Chondrocyte (in vitro differentiated cells): Measurements from ENCODE around the gene ABCA4. TPM values are rescaled to one million over a fixed set of nuclear protein-coding genes. Genes with fewer than 3 reads are reported as not detected.

Experiments used
- DNase-seq: peaks from one replicate; pipeline ENCODE4 v3.0.0; 2021; ENCODE audit warnings: mixed read lengths, low spot score
- H3K27ac Mint-ChIP-seq: one replicate; pipeline ENCODE4 v1.8.0; 2021; ENCODE audit warnings: mild to moderate bottlenecking, moderate library complexity, mixed read lengths; ENCODE audit not compliant: unreplicated experiment
- H3K27me3 Mint-ChIP-seq: 2 replicates; pipeline ENCODE4 v1.8.0; 2021; ENCODE audit warnings: low read depth, mixed read lengths
- H3K36me3 Mint-ChIP-seq: 2 replicates; pipeline ENCODE4 v1.8.0; 2021; ENCODE audit warnings: low read depth, mixed read lengths
- H3K4me1 Mint-ChIP-seq: 2 replicates; pipeline ENCODE4 v1.8.0; 2021; ENCODE audit warnings: low read depth, mild to moderate bottlenecking, mixed read lengths
- H3K4me3 Mint-ChIP-seq: one replicate; pipeline ENCODE4 v1.8.0; 2021; ENCODE audit warnings: mild to moderate bottlenecking, moderate library complexity, mixed read lengths; ENCODE audit not compliant: unreplicated experiment
- H3K9me3 Mint-ChIP-seq: 2 replicates; pipeline ENCODE4 v1.8.0; 2021; ENCODE audit warnings: low read depth, mixed read lengths
- total RNA-seq: library from RNA; stranded (reverse); gene quantifications from 3 replicates; pipeline ENCODE4 v1.2.1, GENCODE V29; 2021
- TF ChIP-seq, protein P1 (sequence below): fragments of 200-600 bp; sonication (generic); IDR thresholded peaks from 2 replicates; pipeline ENCODE4 v1.5.0; 2021; ENCODE audit warnings: antibody characterized with exemption, mild to moderate bottlenecking, moderate library complexity

Gene ABCA4
- total RNA-seq, 1 donor from 2014 or later, result 0.22 TPM

DNA sequence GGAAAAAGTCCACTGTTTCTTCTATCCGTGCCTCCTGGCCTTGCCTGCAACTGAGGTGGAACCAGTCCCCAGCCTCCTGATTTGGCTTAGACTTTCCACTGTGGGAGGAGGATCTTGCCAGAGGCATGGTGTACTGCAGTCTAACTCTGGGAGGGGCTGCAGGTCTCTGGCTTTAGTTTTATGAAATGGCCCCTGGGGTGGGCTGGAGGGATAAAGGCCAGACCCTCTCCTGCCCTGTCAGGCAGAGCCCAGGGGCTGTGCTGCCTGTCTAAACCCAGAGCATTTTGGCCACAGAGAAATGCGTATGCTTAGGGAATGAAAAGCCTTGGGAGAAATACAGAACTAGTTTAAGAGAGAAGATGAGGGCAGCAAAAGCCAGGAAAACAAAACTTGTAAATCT is 73.0 kb downstream of the ABCA4 start:
- H3K4me1 Mint-ChIP-seq, result peaks cover 50% of the 10 kb centered on the region
- TF ChIP-seq, protein P1, sequence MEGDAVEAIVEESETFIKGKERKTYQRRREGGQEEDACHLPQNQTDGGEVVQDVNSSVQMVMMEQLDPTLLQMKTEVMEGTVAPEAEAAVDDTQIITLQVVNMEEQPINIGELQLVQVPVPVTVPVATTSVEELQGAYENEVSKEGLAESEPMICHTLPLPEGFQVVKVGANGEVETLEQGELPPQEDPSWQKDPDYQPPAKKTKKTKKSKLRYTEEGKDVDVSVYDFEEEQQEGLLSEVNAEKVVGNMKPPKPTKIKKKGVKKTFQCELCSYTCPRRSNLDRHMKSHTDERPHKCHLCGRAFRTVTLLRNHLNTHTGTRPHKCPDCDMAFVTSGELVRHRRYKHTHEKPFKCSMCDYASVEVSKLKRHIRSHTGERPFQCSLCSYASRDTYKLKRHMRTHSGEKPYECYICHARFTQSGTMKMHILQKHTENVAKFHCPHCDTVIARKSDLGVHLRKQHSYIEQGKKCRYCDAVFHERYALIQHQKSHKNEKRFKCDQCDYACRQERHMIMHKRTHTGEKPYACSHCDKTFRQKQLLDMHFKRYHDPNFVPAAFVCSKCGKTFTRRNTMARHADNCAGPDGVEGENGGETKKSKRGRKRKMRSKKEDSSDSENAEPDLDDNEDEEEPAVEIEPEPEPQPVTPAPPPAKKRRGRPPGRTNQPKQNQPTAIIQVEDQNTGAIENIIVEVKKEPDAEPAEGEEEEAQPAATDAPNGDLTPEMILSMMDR, result peak; percentile 19
- H3K9me3 Mint-ChIP-seq, result no peaks in the 10 kb centered on the region
- H3K27me3 Mint-ChIP-seq, result no peaks in the 10 kb centered on the region
- H3K27ac Mint-ChIP-seq, result peak overlapping the region; percentile 77
- H3K36me3 Mint-ChIP-seq, result no peaks in the 10 kb centered on the region
- H3K4me3 Mint-ChIP-seq, result no peak overlapping the region
- DNase-seq, result no peak

DNA sequence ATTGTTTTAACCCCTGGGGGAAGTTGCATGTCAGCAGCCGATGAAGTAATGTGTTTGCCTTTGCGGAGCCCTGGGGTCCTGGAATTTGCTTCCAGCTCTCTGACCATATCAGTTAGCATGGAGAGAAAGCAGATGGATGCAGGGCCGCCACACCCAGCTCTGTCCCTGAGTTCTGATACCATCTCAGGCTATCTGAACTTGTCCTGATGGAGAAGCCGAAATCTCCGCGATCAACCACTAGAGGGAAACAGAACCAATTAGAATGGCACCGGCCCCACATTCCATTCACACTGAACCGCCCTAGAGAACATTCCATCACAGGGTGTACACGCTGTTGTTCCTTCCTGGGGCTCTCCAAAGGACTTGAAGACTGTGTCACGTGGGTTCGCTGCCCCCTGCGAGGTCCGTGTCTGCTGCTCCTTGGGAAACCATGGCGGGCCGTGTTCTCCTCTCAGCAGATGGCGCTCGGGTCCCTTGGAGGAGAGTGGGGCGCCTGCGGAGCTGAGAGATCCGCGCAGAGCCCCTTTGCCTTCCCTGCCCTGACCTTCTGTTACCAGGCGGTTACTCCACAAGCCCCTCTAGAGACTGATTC is 75.4 kb downstream of the ABCA4 start:
- H3K4me3 Mint-ChIP-seq, result peak overlapping the region; percentile 41

DNA sequence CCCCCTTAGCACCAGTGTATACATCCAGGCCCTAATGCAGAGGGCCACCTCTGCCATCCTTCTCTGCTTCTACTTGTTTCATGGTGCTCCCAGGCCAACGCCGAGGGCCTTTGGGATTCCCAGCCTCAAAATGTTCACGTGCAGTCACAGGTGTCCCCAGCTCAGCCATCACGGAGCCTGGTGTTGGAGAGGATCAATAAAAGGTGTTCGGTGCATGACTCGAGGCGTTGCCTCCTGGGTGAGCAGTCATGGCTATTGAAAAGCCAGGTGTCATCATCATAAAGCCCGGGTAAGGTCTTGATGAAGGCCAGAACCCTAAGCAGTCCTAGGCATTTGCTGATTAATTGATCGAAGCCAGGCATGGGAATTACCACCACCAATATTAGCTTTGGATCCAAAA is 76.1 kb downstream of the ABCA4 start:
- Mint-ChIP-seq H3K4me3 (no peak overlapping the region), H3K4me1 (peaks cover 55% of the 10 kb centered on the region), H3K36me3 (no peaks in the 10 kb centered on the region), H3K27me3 (no peaks in the 10 kb centered on the region), H3K27ac (peak overlapping the region; percentile 96), H3K9me3 (no peaks in the 10 kb centered on the region)
- DNase-seq, result no peak
- TF ChIP-seq, protein P1, result no peak

More for the DNA sequence above, 75.4 kb downstream of the ABCA4 start:
- peak; percentile 97 for DNase-seq
- no peaks in the 10 kb centered on the region for H3K27me3 Mint-ChIP-seq
- H3K9me3 Mint-ChIP-seq, result no peaks in the 10 kb centered on the region
- H3K36me3 Mint-ChIP-seq, result no peaks in the 10 kb centered on the region
- H3K4me1 Mint-ChIP-seq, result peaks cover 54% of the 10 kb centered on the region
- peak overlapping the region; percentile 96 for H3K27ac Mint-ChIP-seq
- TF ChIP-seq, protein P1, result peak; percentile 89

DNA sequence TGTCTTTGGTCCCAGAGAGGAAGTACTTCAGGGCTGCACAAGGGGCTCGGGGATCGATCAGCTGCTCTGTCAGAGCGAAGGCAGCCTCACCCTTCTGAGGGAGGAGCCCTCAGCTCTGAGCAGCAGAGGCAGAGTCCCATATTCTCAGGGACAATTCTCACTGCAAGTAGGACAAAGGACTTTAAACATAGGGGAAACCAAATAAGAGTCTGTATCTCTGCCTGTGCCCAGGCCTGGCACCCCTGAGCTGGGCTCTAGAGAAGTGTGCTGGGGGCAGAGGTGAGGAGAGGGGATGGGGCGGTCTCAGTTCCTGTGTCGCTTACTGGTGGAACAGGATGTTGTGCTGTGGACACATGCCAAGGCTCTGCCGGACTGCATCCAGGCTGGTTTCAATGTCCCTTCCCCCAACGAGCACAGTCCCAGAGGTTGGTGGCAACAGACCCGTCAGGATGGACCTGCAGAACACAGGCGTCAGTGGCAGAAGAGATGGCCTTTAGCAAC is 76.6 kb downstream of the ABCA4 start:
- Mint-ChIP-seq H3K36me3 (no peaks in the 10 kb centered on the region), H3K27ac (peak overlapping the region; percentile 96), H3K9me3 (no peaks in the 10 kb centered on the region), H3K4me3 (no peak overlapping the region), H3K27me3 (no peaks in the 10 kb centered on the region), H3K4me1 (peaks cover 57% of the 10 kb centered on the region)
- no peak for DNase-seq
- TF ChIP-seq, protein P1, result no peak

DNA sequence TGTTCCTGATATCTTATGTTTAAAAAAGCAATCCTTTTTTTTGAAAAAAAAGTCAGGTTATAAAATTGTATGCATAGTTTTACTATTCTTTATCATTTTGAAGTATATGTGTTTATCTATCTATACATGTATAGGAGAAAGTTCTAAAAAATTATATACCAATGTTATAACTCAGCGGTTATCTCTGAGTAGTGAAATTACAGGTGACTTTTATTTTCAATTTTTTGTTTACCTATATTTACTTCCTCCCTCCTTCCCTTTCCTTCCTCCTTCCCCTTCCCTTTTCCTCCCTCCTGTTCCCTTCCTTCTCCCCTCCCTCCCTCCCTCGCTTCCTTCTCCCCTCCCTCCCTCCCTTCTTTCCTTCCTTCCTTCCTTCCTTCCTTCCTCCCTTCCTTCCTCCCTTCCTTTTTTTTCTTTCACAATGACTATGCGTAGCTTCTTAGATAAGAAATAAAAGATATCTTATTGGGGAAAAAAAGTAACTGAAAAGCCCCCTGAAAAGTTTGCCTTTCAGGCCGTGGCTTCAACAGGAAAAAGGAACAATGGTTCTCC is 77.1 kb downstream of the ABCA4 start:
- H3K27ac Mint-ChIP-seq, result peak overlapping the region; percentile 96
- H3K9me3 Mint-ChIP-seq, result no peaks in the 10 kb centered on the region
- no peak overlapping the region for H3K4me3 Mint-ChIP-seq
- peaks cover 61% of the 10 kb centered on the region for H3K4me1 Mint-ChIP-seq
- no peaks in the 10 kb centered on the region for H3K36me3 Mint-ChIP-seq
- DNase-seq, result no peak
- TF ChIP-seq, protein P1, result no peak
- no peaks in the 10 kb centered on the region for H3K27me3 Mint-ChIP-seq
